ENCODE results near the gene ESD. TPM values are rescaled to one million over a fixed set of nuclear protein-coding genes. Genes with fewer than 3 reads are reported as not detected.
"Not testable (repeated sequence)": the region's sequence is repeated elsewhere in the genome, so short reads cannot be mapped to it uniquely, and the experiment has no call there.

Gene ESD
- total RNA-seq, 1 experiment from 2014 or later: 71.6 TPM

GRCh38 chr13:46778095-46778494 is 18.9 kb downstream of the ESD start:
- CTCF ChIA-PET: interaction anchor here (0.6 kb wide), 1 partner anchor 1167 kb away, joined by 8 read pairs; no protein-coding TSS in a partner anchor
- no peaks in the 10 kb centered on the region for H3K4me1 Mint-ChIP-seq (ENCODE audit: low read depth, unreplicated experiment)
- no peak overlapping the region for H3K27ac Mint-ChIP-seq (ENCODE audit: unreplicated experiment)
- no peaks in the 10 kb centered on the region for H3K9me3 Mint-ChIP-seq (ENCODE audit: low read depth, unreplicated experiment)
- peaks cover 4% of the 10 kb centered on the region for H3K36me3 Mint-ChIP-seq (ENCODE audit: insufficient read depth, unreplicated experiment)
- no peak overlapping the region for H3K4me3 Mint-ChIP-seq (ENCODE audit: low read depth, unreplicated experiment)
- intact Hi-C loops (cut with micrococcal nuclease; ENCODE audit: unreplicated experiment): no loop called here
- H3K27me3 Mint-ChIP-seq (ENCODE audit: unreplicated experiment): no peaks in the 10 kb centered on the region
- TF ChIP-seq, protein P1, sequence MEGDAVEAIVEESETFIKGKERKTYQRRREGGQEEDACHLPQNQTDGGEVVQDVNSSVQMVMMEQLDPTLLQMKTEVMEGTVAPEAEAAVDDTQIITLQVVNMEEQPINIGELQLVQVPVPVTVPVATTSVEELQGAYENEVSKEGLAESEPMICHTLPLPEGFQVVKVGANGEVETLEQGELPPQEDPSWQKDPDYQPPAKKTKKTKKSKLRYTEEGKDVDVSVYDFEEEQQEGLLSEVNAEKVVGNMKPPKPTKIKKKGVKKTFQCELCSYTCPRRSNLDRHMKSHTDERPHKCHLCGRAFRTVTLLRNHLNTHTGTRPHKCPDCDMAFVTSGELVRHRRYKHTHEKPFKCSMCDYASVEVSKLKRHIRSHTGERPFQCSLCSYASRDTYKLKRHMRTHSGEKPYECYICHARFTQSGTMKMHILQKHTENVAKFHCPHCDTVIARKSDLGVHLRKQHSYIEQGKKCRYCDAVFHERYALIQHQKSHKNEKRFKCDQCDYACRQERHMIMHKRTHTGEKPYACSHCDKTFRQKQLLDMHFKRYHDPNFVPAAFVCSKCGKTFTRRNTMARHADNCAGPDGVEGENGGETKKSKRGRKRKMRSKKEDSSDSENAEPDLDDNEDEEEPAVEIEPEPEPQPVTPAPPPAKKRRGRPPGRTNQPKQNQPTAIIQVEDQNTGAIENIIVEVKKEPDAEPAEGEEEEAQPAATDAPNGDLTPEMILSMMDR (IDR thresholded peaks at IDR 0.05; ENCODE audit: unreplicated experiment): no peak
- DNase-seq: no peak
- no TSS peak for BruUV-seq (replicated peaks)

DNA sequence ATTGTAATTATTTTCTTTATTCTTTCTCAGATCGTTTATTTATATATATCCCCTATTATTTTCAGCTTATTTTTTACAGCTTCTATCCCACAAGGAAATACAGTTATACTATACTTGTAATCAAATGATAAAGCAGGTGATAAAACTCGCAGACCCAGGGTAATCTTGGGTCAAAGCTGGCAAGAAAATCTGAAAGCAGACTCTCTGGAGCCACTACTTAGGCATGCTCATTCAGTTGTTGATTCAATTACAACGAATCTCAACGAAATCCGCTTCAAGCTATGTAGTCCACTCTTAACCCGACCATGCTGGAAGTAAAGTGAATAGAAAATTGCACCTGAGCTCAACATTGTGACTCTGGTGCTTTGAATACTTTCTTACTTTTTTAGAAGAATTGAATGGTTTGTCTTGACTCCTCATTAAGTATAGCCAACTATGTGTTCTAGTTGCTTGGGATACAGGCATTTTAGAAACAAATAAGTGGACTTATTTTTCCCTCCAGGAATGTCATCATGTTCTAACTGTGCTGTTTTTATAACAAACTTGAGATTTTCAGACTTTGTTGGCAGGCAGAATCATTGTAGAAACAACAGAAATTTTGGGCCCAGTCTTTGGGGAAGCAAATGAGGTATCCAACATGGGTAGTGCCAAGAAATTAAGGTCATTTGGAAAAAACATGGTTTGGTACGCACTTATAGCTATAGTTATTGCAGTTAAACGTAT is 21.4 kb downstream of the ESD start:
- Mint-ChIP-seq H3K4me3 (ENCODE audit: low read depth, unreplicated experiment) (no peak overlapping the region), H3K27me3 (ENCODE audit: unreplicated experiment) (no peaks in the 10 kb centered on the region), H3K36me3 (ENCODE audit: insufficient read depth, unreplicated experiment) (peaks cover 4% of the 10 kb centered on the region), H3K9me3 (ENCODE audit: low read depth, unreplicated experiment) (no peaks in the 10 kb centered on the region), H3K4me1 (ENCODE audit: low read depth, unreplicated experiment) (no peaks in the 10 kb centered on the region), H3K27ac (ENCODE audit: unreplicated experiment) (no peak overlapping the region)
- no TSS peak for BruUV-seq (replicated peaks)
- intact Hi-C loops (cut with micrococcal nuclease; ENCODE audit: unreplicated experiment): no loop called here
- TF ChIP-seq, protein P1 (IDR thresholded peaks at IDR 0.05; ENCODE audit: unreplicated experiment): no peak
- CTCF ChIA-PET: no interaction called here
- no peak for DNase-seq

DNA sequence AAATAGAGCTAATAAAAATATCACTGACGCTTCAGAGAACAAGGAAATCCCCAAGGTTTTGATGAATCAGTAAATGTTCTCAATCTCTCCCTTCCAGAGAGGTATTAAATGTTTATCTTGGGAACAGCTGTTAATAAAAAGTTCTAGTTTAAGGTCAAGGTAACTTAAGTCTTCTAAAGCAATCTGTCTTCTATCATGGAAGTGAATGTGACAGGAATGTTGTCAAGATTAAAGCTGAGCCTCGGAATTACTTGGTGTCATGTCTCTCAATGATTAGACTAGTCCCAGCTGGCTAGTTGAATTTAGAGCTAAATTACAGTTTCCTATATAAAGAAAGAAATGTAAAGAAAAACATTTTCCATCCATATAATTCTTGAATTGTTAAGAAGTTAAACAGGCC is 23.4 kb downstream of the ESD start:
- TF ChIP-seq, protein P1 (IDR thresholded peaks at IDR 0.05; ENCODE audit: unreplicated experiment): no peak
- H3K27ac Mint-ChIP-seq (ENCODE audit: unreplicated experiment): no peak overlapping the region
- no TSS peak for BruUV-seq (replicated peaks)

DNA sequence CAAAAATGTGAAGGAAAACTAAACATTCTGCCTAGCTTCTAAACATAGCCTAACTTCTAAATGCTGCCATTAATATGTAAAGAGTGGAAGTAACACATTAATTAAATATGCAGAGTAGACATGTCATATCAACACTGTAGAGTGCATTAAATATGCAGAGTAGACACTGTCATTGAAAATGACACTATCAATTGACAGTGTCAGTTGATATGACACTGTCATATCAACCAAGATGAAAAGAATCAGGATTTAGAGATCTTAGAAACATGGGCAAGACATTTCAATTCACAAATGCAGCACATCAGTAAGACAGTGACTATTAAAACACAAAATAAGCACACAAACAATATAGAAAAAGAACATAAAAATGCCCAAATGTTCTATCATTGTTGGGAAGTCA is 25.3 kb downstream of the ESD start:
- BruUV-seq (replicated peaks): no TSS peak
- Mint-ChIP-seq H3K27me3 (ENCODE audit: unreplicated experiment) (no peaks in the 10 kb centered on the region), H3K9me3 (ENCODE audit: low read depth, unreplicated experiment) (no peaks in the 10 kb centered on the region), H3K4me3 (ENCODE audit: low read depth, unreplicated experiment) (no peak overlapping the region), H3K4me1 (ENCODE audit: low read depth, unreplicated experiment) (no peaks in the 10 kb centered on the region), H3K27ac (ENCODE audit: unreplicated experiment) (no peak overlapping the region), H3K36me3 (ENCODE audit: insufficient read depth, unreplicated experiment) (no peaks in the 10 kb centered on the region)
- TF ChIP-seq, protein P1 (IDR thresholded peaks at IDR 0.05; ENCODE audit: unreplicated experiment): no peak
- intact Hi-C loops (cut with micrococcal nuclease; ENCODE audit: unreplicated experiment): no loop called here
- no peak for DNase-seq
- CTCF ChIA-PET: no interaction called here

More for the DNA sequence above, 23.4 kb downstream of the ESD start:
- Mint-ChIP-seq H3K4me1 (ENCODE audit: low read depth, unreplicated experiment) (no peaks in the 10 kb centered on the region), H3K36me3 (ENCODE audit: insufficient read depth, unreplicated experiment) (peaks cover 4% of the 10 kb centered on the region), H3K27me3 (ENCODE audit: unreplicated experiment) (no peaks in the 10 kb centered on the region), H3K9me3 (ENCODE audit: low read depth, unreplicated experiment) (no peaks in the 10 kb centered on the region), H3K4me3 (ENCODE audit: low read depth, unreplicated experiment) (no peak overlapping the region)
- DNase-seq: no peak
- CTCF ChIA-PET: no interaction called here
- intact Hi-C loops (cut with micrococcal nuclease; ENCODE audit: unreplicated experiment): no loop called here

GRCh38 chr13:46769925-46770324 is 27.0 kb downstream of the ESD start:
- CTCF ChIA-PET; H3K4me1 Mint-ChIP-seq (ENCODE audit: low read depth, unreplicated experiment); intact Hi-C loops (cut with micrococcal nuclease; ENCODE audit: unreplicated experiment); H3K27ac Mint-ChIP-seq (ENCODE audit: unreplicated experiment); BruUV-seq (replicated peaks); DNase-seq; H3K4me3 Mint-ChIP-seq (ENCODE audit: low read depth, unreplicated experiment); H3K9me3 Mint-ChIP-seq (ENCODE audit: low read depth, unreplicated experiment); H3K36me3 Mint-ChIP-seq (ENCODE audit: insufficient read depth, unreplicated experiment); H3K27me3 Mint-ChIP-seq (ENCODE audit: unreplicated experiment): not testable (repeated sequence)

All from Calu3 (cell line).